PC-3 (cell line): ENCODE results near the gene CENPE. TPM values are rescaled to one million over a fixed set of nuclear protein-coding genes. Genes with fewer than 3 reads are reported as not detected.

ENCODE experiments used
- ATAC-seq: fragments of 200-7000 bp; cut with Tn5 transposase; 2 replicates; pipeline ENCODE4 v1.9.1; 2020; ENCODE audit warnings: mild to moderate bottlenecking, moderate library complexity
- BruUV-seq: library from RNA; stranded (reverse); fragments of 400-500 nt; replicated peaks from 2 replicates; lab custom pipeline; 2021; lab: Mats Ljungman, UMichigan
- CTCF ChIA-PET: fragments of 300-600 bp; sonication (Branson Sonifier 250); formaldehyde crosslinking; loops from one replicate; lab custom pipeline; 2022; ENCODE audit warnings: antibody characterized with exemption; lab: Charles Lee
- POLR2A ChIA-PET: fragments of 300-600 bp; sonication (Branson Sonifier 250); formaldehyde crosslinking; loops from one replicate; lab custom pipeline; 2022; ENCODE audit warnings: antibody characterized with exemption; ENCODE audit not compliant: unreplicated experiment; lab: Charles Lee
- DNase-seq: peaks from one replicate; pipeline ENCODE4 v3.0.0-alpha.2; 2015
- H2AFZ ChIP-seq: fragments of 300-600 bp; sonication (generic); 2 replicates; pipeline ENCODE4 v1.6.0; 2016; ENCODE audit warnings: antibody characterized with exemption, low read length
- H3F3A ChIP-seq: fragments of 300-600 bp; sonication (generic); one replicate; pipeline ENCODE4 v1.6.0; 2017; ENCODE audit warnings: antibody characterized with exemption, low read length, control low read depth, mild to moderate bottlenecking; ENCODE audit not compliant: unreplicated experiment
- H3K27ac ChIP-seq: fragments of 300-600 bp; sonication (generic); 2 replicates; pipeline ENCODE4 v1.5.1; 2016; ENCODE audit warnings: mild to moderate bottlenecking, low read length
- H3K27me3 ChIP-seq: fragments of 300-600 bp; sonication (generic); 2 replicates; pipeline ENCODE4 v1.6.1; 2016; ENCODE audit warnings: low read length, mixed read lengths
- H3K36me3 ChIP-seq: fragments of 300-600 bp; sonication (generic); 2 replicates; pipeline ENCODE4 v1.6.1; 2016; ENCODE audit warnings: low read depth, mixed run types, low read length, mixed read lengths
- H3K4me1 ChIP-seq: fragments of 300-600 bp; sonication (generic); 2 replicates; pipeline ENCODE4 v1.5.1; 2016; ENCODE audit warnings: low read length; ENCODE audit not compliant: insufficient read depth
- H3K4me2 ChIP-seq: fragments of 300-600 bp; sonication (generic); 2 replicates; pipeline ENCODE4 v1.6.0; 2016; ENCODE audit warnings: low read length
- H3K4me3 ChIP-seq: fragments of 300-600 bp; sonication (generic); 2 replicates; pipeline ENCODE4 v1.5.1; 2016; ENCODE audit warnings: mild to moderate bottlenecking, low read length, mixed read lengths
- H3K79me2 ChIP-seq: fragments of 300-600 bp; sonication (generic); 2 replicates; pipeline ENCODE4 v1.6.1; 2017; ENCODE audit warnings: low read length, mixed read lengths
- H3K9ac ChIP-seq: fragments of 300-600 bp; sonication (generic); 2 replicates; pipeline ENCODE4 v1.6.0; 2016; ENCODE audit warnings: mild to moderate bottlenecking, low read length
- H3K9me2 ChIP-seq: fragments of 300-600 bp; sonication (generic); replicated peaks from 2 replicates; pipeline ENCODE4 v1.6.1; 2016; ENCODE audit warnings: mixed run types, low read length, mixed read lengths
- H3K9me3 ChIP-seq: fragments of 300-600 bp; sonication (generic); 2 replicates; pipeline ENCODE4 v1.6.1; 2016; ENCODE audit warnings: low read length, mixed read lengths
- H4K20me1 ChIP-seq: fragments of 300-600 bp; sonication (generic); 2 replicates; pipeline ENCODE4 v1.6.1; 2016; ENCODE audit warnings: low read length, mixed read lengths
- CTCF ChIP-seq: fragments of 300-600 bp; sonication (generic); conservative IDR thresholded peaks from 2 replicates; pipeline ENCODE4 v1.5.1; 2017; ENCODE audit warnings: antibody characterized with exemption, low read depth, mild to moderate bottlenecking, low read length
- EZH2 ChIP-seq: fragments of 300-600 bp; sonication (generic); IDR thresholded peaks from one replicate; pipeline ENCODE4 v1.6.1; 2017; ENCODE audit warnings: antibody characterized with exemption, mild to moderate bottlenecking, low read length; ENCODE audit not compliant: unreplicated experiment
- EZH2phosphoT487 ChIP-seq: fragments of 300-600 bp; sonication (generic); IDR thresholded peaks from 2 replicates; pipeline ENCODE4 v1.6.1; 2018; ENCODE audit warnings: mild to moderate bottlenecking, antibody characterized with exemption, low read length, borderline replicate concordance
- intact Hi-C: fragments of 100-400 bp; cut with micrococcal nuclease; formaldehyde crosslinking; loops from 2 replicates; pipeline ENCODE4 v1.9.0; 2023
- total RNA-seq: library from RNA; depleted of rRNA; stranded (reverse); fragments of >200 nt; gene quantifications from 2 replicates; pipeline ENCODE4 v1.2.3, GENCODE V29; 2014

The CENPE gene
- total RNA-seq, 1 experiment from 2014 or later = 17.3 TPM

- ATAC-seq = no peak
- Histone ChIP-seq H2AFZ (no peak overlapping the region), H3K36me3 (0 out of 2 replicates have a peak, but pooled peaks cover 3% of the 10 kb centered on the region), H3K79me2 (peaks cover 19% of the 10 kb centered on the region), H3F3A (no peaks in the 10 kb centered on the region), H3K4me1 (peaks cover 4% of the 10 kb centered on the region; the same call in 1 of the 2 replicates), H3K9me2 (no peaks in the 10 kb centered on the region), H3K9ac (no peak overlapping the region), H4K20me1 (no peaks in the 10 kb centered on the region), H3K4me3 (no peak overlapping the region), H3K4me2 (no peak overlapping the region), H3K9me3 (no peaks in the 10 kb centered on the region), H3K27ac (no peak overlapping the region), H3K27me3 (no peaks in the 10 kb centered on the region)
- TF ChIP-seq CTCF (no peak), EZH2phosphoT487 (no peak), EZH2 (no peak)
- intact Hi-C loops = loop anchor here (5.0 kb wide), 2 partner anchors 276 to 731 kb away; no protein-coding TSS in a partner anchor
- CTCF ChIA-PET = no interaction called here
- POLR2A ChIA-PET = no interaction called here
- no peak for DNase-seq
- no TSS peak for BruUV-seq
Measured at GRCh38 chr4:103201253-103201652, 3.1 kb upstream of the CENPE start.

GRCh38 chr4:103199009-103199408 lies 866 bp upstream of the CENPE start:
- intact Hi-C loops = loop anchor here (5.0 kb wide), 1 partner anchor 47 kb away; no protein-coding TSS in a partner anchor
- no peaks in the 10 kb centered on the region for H4K20me1 ChIP-seq
- H3K9ac ChIP-seq = peak overlapping the region; percentile 77; the same call in 1 of the 2 replicates
- peaks cover 6% of the 10 kb centered on the region; the same call in 1 of the 2 replicates for H3K4me1 ChIP-seq
- H3F3A ChIP-seq = no peaks in the 10 kb centered on the region
- BruUV-seq = no TSS peak
- H3K9me2 ChIP-seq = no peaks in the 10 kb centered on the region
- TF ChIP-seq EZH2 (no peak), EZH2phosphoT487 (no peak), CTCF (no peak)
- peak overlapping the region; percentile 94 for H3K4me2 ChIP-seq
- H3K9me3 ChIP-seq = no peaks in the 10 kb centered on the region
- H3K79me2 ChIP-seq = peaks cover 28% of the 10 kb centered on the region
- ChIA-PET POLR2A (interaction anchor here (0.7 kb wide), 1 partner anchor 330 kb away, joined by 8 read pairs; the partner anchor contains the start of gene CISD2), CTCF (no interaction called here)
- DNase-seq = no peak
- no peak for ATAC-seq
- no peak overlapping the region for H3K27ac ChIP-seq
- no peaks in the 10 kb centered on the region for H3K27me3 ChIP-seq
- H3K36me3 ChIP-seq = peaks cover 16% of the 10 kb centered on the region
- peak overlapping the region; percentile 96 for H2AFZ ChIP-seq
- peak overlapping the region; percentile 99 for H3K4me3 ChIP-seq

- Histone ChIP-seq H3K27me3 (no peaks in the 10 kb centered on the region), H3K9me2 (no peaks in the 10 kb centered on the region), H3K4me1 (peaks cover 6% of the 10 kb centered on the region; the same call in 1 of the 2 replicates), H3K4me2 (peak overlapping the region; percentile 94), H3K27ac (peak overlapping the region; percentile 54; the same call in 1 of the 2 replicates), H3K4me3 (peak overlapping the region; percentile 99), H4K20me1 (no peaks in the 10 kb centered on the region), H3K36me3 (peaks cover 23% of the 10 kb centered on the region), H3K9ac (peak overlapping the region; percentile 77), H3F3A (no peaks in the 10 kb centered on the region), H3K79me2 (peaks cover 28% of the 10 kb centered on the region), H3K9me3 (no peaks in the 10 kb centered on the region), H2AFZ (peak overlapping the region; percentile 96)
- BruUV-seq = no TSS peak
- DNase-seq (no peak), ATAC-seq (peak; percentile 61)
- intact Hi-C loops = loop anchor here (5.0 kb wide), 1 partner anchor 45 kb away; no protein-coding TSS in a partner anchor
- CTCF ChIA-PET = no interaction called here
- no peak for TF ChIP-seq CTCF
- no peak for TF ChIP-seq EZH2
- no peak for TF ChIP-seq EZH2phosphoT487
- POLR2A ChIA-PET = no interaction called here
Measured at GRCh38 chr4:103197765-103198110, 405 bp downstream of the CENPE start.
